Naive thymus-derived CD4-positive, alpha-beta T cell (primary cell): ENCODE measurements around the gene SLC4A1AP. TPM values are rescaled to one million over a fixed set of nuclear protein-coding genes. Genes with fewer than 3 reads are reported as not detected.

ENCODE experiments used
- polyA plus RNA-seq, 2 donors: library from polyadenylated mRNA; unstranded; fragments of 300-500 nt; fragmentation: Illumina TruSeq; gene quantifications; one replicate each; pipeline ENCODE4 v1.2.3, GENCODE V29; 2021
- total RNA-seq, 6 experiments: library from RNA in 5 of 6; stranded (reverse) in 5 of 6; gene quantifications; 1 replicate in 5 of 6; 2 replicates in 1 of 6; pipeline ENCODE4 v1.2.3 and lab custom pipeline; 2021 to 2026

The SLC4A1AP gene
- total and polyA plus RNA-seq, 7 experiments from 2014 or later = 14.7 to 37.6 (median 24.7) TPM

Other genes with a start within 250 kb of the SLC4A1AP start
- gene NRBP1, start 235.3 kb upstream of the SLC4A1AP start, total RNA-seq = 100 to 1,000 TPM in 4 of 5 experiments, 10 to 100 TPM in 1; 94.4 to 181 (median 121) TPM
- gene NRBP1, start 235.3 kb upstream of the SLC4A1AP start, polyA plus RNA-seq = 100 to 1,000 TPM in 1 of 2 donors, 10 to 100 TPM in 1; 70.0 to 124 TPM
- gene KRTCAP3, start 221.5 kb upstream of the SLC4A1AP start, total RNA-seq = 10 to 100 TPM in 3 of 5 experiments, 1 to 10 TPM in 2; 5.7 to 27.1 (median 11.5) TPM
- 1 to 10 TPM in 1 of 2 donors, under 1 TPM in 1; 0.39 to 2.6 TPM for gene KRTCAP3, start 221.5 kb upstream of the SLC4A1AP start, polyA plus RNA-seq
- gene IFT172, start 174.1 kb upstream of the SLC4A1AP start, total RNA-seq = 10 to 100 TPM; 12.3 to 35.8 (median 22.2) TPM
- gene IFT172, start 174.1 kb upstream of the SLC4A1AP start, polyA plus RNA-seq = 1 to 10 TPM; 1.4 to 4.6 TPM
- gene FNDC4, start 168.7 kb upstream of the SLC4A1AP start, total RNA-seq = not detected
- gene FNDC4, start 168.7 kb upstream of the SLC4A1AP start, polyA plus RNA-seq = not detected
- gene GCKR, start 167.1 kb upstream of the SLC4A1AP start, total RNA-seq = not detected
- not detected for gene GCKR, start 167.1 kb upstream of the SLC4A1AP start, polyA plus RNA-seq
- 10 to 100 TPM; 26.6 to 64.6 (median 50.1) TPM for gene ZNF512, start 80.8 kb upstream of the SLC4A1AP start, total RNA-seq
- gene ZNF512, start 80.8 kb upstream of the SLC4A1AP start, polyA plus RNA-seq = 10 to 100 TPM; 43.4 to 48.6 TPM
- gene CCDC121, start 34.9 kb upstream of the SLC4A1AP start, total RNA-seq = 1 to 10 TPM in 4 of 5 experiments, under 1 TPM in 1; 0.61 to 2.7 (median 1.9) TPM
- 1 to 10 TPM; 1.7 to 2.1 TPM for gene CCDC121, start 34.9 kb upstream of the SLC4A1AP start, polyA plus RNA-seq
- gene GPN1, start 34.8 kb upstream of the SLC4A1AP start, total RNA-seq = 10 to 100 TPM; 27.8 to 45.5 (median 28.9) TPM
- 10 to 100 TPM; 65.0 to 73.6 TPM for gene GPN1, start 34.8 kb upstream of the SLC4A1AP start, polyA plus RNA-seq
- 10 to 100 TPM; 37.9 to 58.6 (median 46.5) TPM for gene SUPT7L, start 275 bp upstream of the SLC4A1AP start, total RNA-seq
- 10 to 100 TPM; 19.0 to 20.7 TPM for gene SUPT7L, start 275 bp upstream of the SLC4A1AP start, polyA plus RNA-seq
- gene MRPL33, start 107.8 kb downstream of the SLC4A1AP start, total RNA-seq = 10 to 100 TPM; 27.3 to 39.4 (median 35.1) TPM
- gene MRPL33, start 107.8 kb downstream of the SLC4A1AP start, polyA plus RNA-seq = 100 to 1,000 TPM; 201 to 233 TPM
- gene RBKS, start 226.5 kb downstream of the SLC4A1AP start, total RNA-seq = 10 to 100 TPM in 1 of 5 experiments, 1 to 10 TPM in 4; 1.5 to 10.8 (median 2.0) TPM
- gene RBKS, start 226.5 kb downstream of the SLC4A1AP start, polyA plus RNA-seq = 1 to 10 TPM; 3.2 to 5.5 TPM
- gene BABAM2, start 226.8 kb downstream of the SLC4A1AP start, total RNA-seq = 10 to 100 TPM; 34.2 to 55.8 (median 40.3) TPM
- gene BABAM2, start 226.8 kb downstream of the SLC4A1AP start, polyA plus RNA-seq = 10 to 100 TPM; 44.2 to 58.2 TPM